Fibroblast of the aortic adventitia (primary cell): Measurements from ENCODE around the gene BLID. TPM values are rescaled to one million over a fixed set of nuclear protein-coding genes. Genes with fewer than 3 reads are reported as not detected.

Experiments
- DNase-seq: peaks from one replicate; pipeline ENCODE4 v3.0.0-alpha.2; 2010; ENCODE audit warnings: low read depth
- H3K4me3 ChIP-seq: 2 replicates; pipeline ENCODE4 v1.5.1; 2011; ENCODE audit warnings: low read depth, mild to moderate bottlenecking, control low read depth, low read length, moderate library complexity
- total RNA-seq: library from RNA; depleted of rRNA; stranded (reverse); fragments of >200 nt; gene quantifications from 2 replicates; pipeline ENCODE4 v1.2.3, GENCODE V29; 2012; ENCODE audit warnings: low replicate concordance
- TF ChIP-seq, protein P1 (sequence below): IDR thresholded peaks from 2 replicates; pipeline ENCODE4 v1.5.1; 2011; ENCODE audit warnings: mild to moderate bottlenecking, low read length, control low read depth, inconsistent platforms; ENCODE audit not compliant: insufficient read depth

The BLID gene
- total RNA-seq, 1 donor, result 30.6 TPM

DNA sequence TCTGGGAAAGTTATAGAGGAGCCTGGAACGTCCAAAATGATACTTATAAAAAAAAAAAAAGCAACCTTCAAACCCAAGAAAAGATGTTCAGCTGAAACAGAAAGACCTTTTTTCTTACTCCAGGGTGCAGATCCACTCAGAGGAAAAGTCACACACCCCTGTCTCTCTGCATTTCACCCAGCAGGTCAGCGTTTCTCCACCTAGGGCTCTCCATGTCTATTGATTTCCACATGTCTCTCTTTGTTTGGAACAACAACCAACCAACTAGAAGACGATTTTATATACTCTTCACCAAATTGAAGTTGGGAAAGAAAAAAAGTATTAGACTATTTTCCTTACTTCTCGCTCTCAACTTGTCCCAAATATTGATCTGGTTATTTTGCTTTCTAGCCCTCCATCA is 42.2 kb upstream of the BLID start:
- TF ChIP-seq, protein P1, sequence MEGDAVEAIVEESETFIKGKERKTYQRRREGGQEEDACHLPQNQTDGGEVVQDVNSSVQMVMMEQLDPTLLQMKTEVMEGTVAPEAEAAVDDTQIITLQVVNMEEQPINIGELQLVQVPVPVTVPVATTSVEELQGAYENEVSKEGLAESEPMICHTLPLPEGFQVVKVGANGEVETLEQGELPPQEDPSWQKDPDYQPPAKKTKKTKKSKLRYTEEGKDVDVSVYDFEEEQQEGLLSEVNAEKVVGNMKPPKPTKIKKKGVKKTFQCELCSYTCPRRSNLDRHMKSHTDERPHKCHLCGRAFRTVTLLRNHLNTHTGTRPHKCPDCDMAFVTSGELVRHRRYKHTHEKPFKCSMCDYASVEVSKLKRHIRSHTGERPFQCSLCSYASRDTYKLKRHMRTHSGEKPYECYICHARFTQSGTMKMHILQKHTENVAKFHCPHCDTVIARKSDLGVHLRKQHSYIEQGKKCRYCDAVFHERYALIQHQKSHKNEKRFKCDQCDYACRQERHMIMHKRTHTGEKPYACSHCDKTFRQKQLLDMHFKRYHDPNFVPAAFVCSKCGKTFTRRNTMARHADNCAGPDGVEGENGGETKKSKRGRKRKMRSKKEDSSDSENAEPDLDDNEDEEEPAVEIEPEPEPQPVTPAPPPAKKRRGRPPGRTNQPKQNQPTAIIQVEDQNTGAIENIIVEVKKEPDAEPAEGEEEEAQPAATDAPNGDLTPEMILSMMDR, result no peak
- DNase-seq, result no peak
- H3K4me3 ChIP-seq, result peak overlapping the region; percentile 55

DNA sequence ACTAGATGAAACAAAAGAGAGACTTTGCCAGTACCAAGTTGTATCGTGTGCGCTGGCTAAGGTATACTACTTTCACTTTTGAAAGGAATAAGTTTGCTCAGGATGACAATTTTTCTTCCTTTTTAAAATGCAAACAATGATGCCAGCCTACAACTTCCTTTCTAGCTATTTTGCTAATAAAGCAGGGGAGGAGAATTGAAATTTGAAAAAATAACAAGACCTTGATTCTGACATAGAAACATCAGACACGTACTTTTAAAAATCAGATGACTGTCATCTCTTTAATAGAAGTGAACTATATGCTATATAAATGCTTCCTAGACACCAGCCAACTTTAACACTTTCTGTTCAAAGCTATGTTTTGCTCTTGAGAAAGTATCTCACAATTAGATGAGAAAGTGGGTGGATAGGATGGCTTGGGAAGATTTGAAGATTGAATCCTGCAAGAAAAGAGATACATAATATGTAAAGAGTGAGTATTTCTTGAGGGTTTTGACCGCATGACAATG is 41.7 kb upstream of the BLID start:
- TF ChIP-seq, protein P1, result no peak

DNA sequence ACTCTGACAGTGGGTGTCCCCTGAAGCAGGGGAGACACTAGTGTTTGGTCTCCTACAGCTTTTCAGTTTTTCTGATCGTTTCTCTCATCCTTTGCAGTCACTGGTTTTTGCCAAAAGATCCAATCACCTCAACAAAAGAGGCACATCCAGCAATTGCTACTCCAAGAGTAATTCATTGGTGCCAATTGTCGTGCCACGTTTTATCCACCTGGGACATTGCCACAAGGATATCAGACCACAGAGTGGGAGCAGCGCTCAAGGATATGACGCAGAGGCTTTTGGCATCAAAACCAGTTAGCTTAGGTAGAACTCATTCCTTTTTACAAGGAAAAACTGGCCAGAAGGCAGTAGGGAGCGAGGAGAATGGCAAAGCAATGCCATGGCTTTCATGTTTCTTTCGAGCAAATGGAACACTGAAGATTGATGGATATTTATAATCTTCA is 40.9 kb upstream of the BLID start:
- peak overlapping the region; percentile 55 for H3K4me3 ChIP-seq
- peak; percentile 91 for DNase-seq
- TF ChIP-seq, protein P1, result no peak

More for the DNA sequence above, 41.7 kb upstream of the BLID start:
- peak overlapping the region; percentile 55 for H3K4me3 ChIP-seq
- no peak for DNase-seq

DNA sequence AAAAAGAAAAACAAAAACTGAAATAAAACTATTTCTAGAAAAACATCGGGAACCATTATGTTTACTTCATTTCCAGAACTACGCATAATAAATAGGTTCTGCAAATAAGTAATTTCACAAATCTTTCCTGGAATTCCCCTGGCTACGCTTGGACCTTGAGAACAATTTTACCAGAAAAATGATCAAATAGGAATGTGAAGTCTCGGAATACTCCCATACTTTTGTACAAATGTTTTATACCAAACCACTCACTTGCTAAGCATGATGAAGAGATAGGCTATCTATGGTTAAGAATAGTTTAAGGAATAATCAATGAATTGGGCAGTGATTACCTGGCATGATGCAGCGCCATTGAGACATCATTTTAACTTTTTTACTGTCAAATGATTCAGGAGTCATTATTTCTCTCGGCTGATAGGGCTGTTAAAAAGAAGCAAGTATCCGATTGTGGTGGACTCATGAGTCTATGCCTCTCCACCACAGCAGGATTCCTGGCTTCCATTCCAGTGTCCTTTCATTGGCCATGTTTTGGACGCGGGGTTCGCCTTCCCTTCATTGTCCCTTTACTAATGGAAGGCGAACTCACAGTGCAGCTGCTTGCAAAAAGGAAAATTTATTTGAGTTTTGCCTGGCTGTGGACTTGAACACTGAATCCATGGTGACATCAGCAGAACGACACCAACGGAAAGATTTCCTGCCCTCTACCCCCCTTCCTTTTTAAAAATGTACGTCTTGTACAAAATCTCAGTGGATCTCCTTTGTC is 39.9 kb upstream of the BLID start:
- TF ChIP-seq, protein P1, result no peak
- peak overlapping the region; percentile 55 for H3K4me3 ChIP-seq
- DNase-seq, result peak; percentile 59

DNA sequence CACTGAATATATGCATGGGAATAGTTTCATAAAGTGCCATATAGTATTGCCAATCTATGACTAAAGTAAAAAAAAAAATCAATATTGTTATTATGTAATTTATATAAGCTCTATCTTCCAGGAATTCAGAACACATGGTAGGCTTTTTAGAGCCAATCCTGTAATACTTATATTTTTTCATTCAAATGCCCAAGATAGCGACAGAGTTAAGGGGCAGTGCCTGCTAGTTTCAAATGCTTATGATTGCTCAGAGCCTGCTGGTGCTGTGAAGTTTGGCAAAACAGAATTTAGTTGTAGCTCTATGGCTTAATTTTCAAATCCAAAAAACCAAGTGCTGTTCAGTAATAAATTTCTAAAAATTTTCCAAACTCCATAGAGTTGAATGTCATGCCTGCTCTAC is 39.0 kb upstream of the BLID start:
- DNase-seq, result no peak
- H3K4me3 ChIP-seq, result peak overlapping the region; percentile 31
- TF ChIP-seq, protein P1, result no peak

DNA sequence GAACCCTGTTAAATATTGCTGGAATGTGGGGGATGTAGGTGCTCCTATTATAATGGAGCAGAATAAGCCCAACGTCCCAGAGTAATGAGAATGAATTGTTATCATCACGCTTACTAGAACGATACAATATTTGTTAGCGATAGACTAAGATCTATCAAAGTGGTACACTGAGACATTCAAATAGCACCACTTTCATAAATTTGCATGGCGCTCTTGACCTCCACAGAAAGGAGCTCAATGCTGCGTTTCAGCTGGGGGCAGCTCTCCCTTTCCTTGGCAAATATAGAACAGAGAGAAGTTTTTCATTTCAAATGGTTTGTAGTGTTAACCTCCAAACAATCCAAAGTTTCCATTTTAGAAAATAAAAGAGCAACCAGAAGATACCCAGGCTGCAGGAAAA is 38.2 kb upstream of the BLID start:
- TF ChIP-seq, protein P1, result no peak
- DNase-seq, result no peak
- no peak overlapping the region for H3K4me3 ChIP-seq
